ENCODE data around the gene NFRKB.

GRCh38 chr11:129846508-129847335 lies 48.7 kb downstream of the NFRKB start:
- TF ChIP-seq, protein P1, sequence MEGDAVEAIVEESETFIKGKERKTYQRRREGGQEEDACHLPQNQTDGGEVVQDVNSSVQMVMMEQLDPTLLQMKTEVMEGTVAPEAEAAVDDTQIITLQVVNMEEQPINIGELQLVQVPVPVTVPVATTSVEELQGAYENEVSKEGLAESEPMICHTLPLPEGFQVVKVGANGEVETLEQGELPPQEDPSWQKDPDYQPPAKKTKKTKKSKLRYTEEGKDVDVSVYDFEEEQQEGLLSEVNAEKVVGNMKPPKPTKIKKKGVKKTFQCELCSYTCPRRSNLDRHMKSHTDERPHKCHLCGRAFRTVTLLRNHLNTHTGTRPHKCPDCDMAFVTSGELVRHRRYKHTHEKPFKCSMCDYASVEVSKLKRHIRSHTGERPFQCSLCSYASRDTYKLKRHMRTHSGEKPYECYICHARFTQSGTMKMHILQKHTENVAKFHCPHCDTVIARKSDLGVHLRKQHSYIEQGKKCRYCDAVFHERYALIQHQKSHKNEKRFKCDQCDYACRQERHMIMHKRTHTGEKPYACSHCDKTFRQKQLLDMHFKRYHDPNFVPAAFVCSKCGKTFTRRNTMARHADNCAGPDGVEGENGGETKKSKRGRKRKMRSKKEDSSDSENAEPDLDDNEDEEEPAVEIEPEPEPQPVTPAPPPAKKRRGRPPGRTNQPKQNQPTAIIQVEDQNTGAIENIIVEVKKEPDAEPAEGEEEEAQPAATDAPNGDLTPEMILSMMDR (IDR thresholded peaks at IDR 0.05), result no peak
- TF ChIP-seq POLR2A (IDR thresholded peaks at IDR 0.05), result no peak
